Cardiac fibroblast (primary cell): ENCODE results near the gene NF2.

Source experiments
- DNase-seq, 2 donors: peaks; one replicate each; pipeline versions ENCODE4 v3.0.0 to v3.0.0-alpha.2; 2010; ENCODE audit warnings: low read depth in 2 of 2
- H3K4me3 ChIP-seq, 2 donors: replicated peaks in 1 of 2; 1 replicate in 1 of 2; 2 replicates in 1 of 2; pipeline ENCODE4 v1.5.1; 2011; ENCODE audit warnings: low read depth in 2 of 2, low read length in 2 of 2, mild to moderate bottlenecking in 2 of 2, moderate library complexity in 1 of 2
- CTCF ChIP-seq: IDR thresholded peaks from one replicate; pipeline ENCODE4 v1.5.1; 2011; ENCODE audit warnings: low read depth, mild to moderate bottlenecking, low read length, inconsistent platforms

NF2 gene

GRCh38 chr22:29710922-29711593, 107.6 kb downstream of the NF2 start:
- peak in 1 of 2 donors; percentile 15 for DNase-seq
- no peak for TF ChIP-seq CTCF

GRCh38 chr22:29712119-29712518, 108.7 kb downstream of the NF2 start:
- no peak overlapping the region for H3K4me3 ChIP-seq
- no peak for TF ChIP-seq CTCF
- DNase-seq, result no peak

More at GRCh38 chr22:29710922-29711593, 107.6 kb downstream of the NF2 start:
- H3K4me3 ChIP-seq, result no peak overlapping the region

GRCh38 chr22:29713156-29713727, 109.8 kb downstream of the NF2 start:
- DNase-seq, result no peak
- H3K4me3 ChIP-seq, result no peak overlapping the region
- no peak for TF ChIP-seq CTCF

- no peak for TF ChIP-seq CTCF
- no peak overlapping the region for H3K4me3 ChIP-seq
- DNase-seq, result no peak
These were observed 111.8 kb downstream of the NF2 start for GRCh38 chr22:29715240-29715639.

GRCh38 chr22:29715705-29716104, 112.3 kb downstream of the NF2 start:
- H3K4me3 ChIP-seq, result no peak overlapping the region
- DNase-seq, result no peak
- no peak for TF ChIP-seq CTCF

GRCh38 chr22:29716814-29717545, 113.5 kb downstream of the NF2 start:
- H3K4me3 ChIP-seq, result no peak overlapping the region
- TF ChIP-seq CTCF, result no peak
- DNase-seq, result peak; percentile 78 to 84
